Activated CD4-positive, alpha-beta T cell treated with anti-CD3 and anti-CD28 coated beads for 1 hour (primary cell): ENCODE results near the gene SLC39A12.

Experiments used
- DNase-seq: peaks from one replicate; pipeline ENCODE4 v3.0.0-alpha.2; 2020

Gene SLC39A12

GRCh38 chr10:18066947-18067346 lies 115.2 kb downstream of the SLC39A12 start:
- DNase-seq: no peak

DNA sequence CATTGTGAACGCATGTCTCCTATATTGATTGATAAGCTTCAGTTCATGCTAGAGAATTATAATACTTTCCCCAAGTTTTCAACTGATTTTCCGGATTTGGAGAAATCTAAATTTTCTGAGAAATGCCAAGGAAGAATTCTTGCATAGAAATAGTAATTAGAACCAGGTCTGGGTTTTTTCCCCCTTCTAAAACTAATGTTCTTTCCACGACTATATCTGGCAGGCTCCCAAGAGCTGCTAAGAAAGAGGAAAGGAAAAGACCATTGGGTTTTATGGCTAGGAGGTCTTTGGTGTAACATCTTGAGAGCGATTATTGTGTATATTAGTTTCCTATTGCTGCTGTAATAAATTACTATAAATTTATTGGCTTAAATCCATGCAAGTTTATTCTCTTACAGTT lies 116.7 kb downstream of the SLC39A12 start:
- DNase-seq: no peak

- DNase-seq: no peak
These were observed 119.9 kb downstream of the SLC39A12 start for GRCh38 chr10:18071591-18071990.

DNA sequence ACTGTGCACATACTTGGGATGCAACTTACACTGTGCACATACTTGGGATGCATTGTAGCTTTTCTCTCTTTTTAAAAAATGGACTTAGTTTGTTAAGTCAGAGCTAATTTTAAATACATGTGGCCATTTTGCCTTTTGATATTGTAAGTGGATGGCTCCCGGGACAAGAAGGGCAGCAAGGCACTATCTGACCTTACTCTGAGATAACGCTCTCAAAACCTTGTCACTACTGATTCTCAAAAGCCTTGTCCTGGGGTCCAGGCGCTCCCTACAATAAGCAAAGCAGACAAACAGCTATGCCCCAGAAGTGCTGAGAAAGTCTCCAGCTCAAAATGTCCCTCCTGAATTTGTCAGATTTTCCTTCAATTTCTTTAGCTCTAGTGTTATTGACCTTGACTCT lies 121.6 kb downstream of the SLC39A12 start:
- no peak for DNase-seq

- no peak for DNase-seq
These were observed 124.2 kb downstream of the SLC39A12 start for GRCh38 chr10:18075881-18076280.

GRCh38 chr10:18079665-18080295 lies 128.1 kb downstream of the SLC39A12 start:
- no peak for DNase-seq

- no peak for DNase-seq
These were observed 130.7 kb downstream of the SLC39A12 start for GRCh38 chr10:18082381-18082780.

DNA sequence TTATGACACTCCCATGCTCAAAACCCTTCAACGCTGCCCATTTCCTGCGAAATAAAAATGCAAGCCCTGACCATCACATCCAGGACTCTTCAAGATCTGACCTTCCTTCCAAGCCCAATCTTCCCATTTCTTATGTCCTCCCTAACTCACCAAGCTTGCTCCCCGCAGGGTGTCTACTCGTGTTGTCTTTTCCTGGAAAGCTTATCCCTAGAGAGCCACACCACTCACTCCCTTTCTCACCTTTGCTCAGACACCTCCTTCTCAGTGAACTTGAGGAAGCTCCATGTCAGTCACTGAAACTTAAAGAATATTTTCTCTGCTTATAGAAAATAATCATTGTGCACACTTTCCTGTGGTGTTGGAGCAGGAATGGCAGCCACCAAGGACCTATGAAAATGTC lies 134.1 kb downstream of the SLC39A12 start:
- DNase-seq: no peak

DNA sequence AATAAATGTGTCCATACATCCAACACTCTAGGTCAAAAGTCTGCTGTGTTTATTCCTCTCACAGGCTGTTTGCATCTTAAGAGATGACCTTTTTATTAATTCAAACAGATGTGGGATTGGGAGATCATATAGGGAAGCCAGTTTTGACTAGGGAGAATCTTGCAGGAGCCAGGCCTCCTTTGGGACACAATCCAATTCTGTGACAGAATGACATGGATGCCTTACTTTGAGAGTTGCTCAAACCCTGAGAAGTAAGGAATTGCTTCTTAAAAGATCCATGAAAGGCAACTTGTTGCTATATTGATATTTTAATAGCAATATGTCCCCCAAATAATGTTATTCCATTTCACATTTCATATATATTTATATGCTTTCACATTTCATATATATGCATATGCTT lies 135.0 kb downstream of the SLC39A12 start:
- no peak for DNase-seq

DNA sequence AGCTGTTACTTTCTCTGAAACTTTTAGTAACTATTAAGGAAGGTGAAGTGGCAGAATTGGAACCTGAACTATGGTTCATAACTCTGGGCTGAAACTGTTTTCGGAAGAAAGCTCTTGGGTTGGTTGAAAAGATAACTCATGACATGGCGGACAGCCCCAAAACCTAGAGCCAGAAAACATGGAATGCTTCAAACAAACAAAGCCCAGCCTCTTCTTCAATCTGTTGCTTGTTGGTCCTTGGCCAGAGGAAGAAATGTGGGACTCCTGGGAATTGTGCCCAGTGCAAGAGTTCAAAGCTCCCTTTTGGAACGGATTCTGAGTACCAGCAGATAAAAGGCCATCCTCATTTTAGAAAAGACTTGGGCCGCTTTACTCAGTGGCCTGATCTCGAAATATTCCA lies 135.6 kb downstream of the SLC39A12 start:
- no peak for DNase-seq
